ENCODE measurements around the gene METAP1D. TPM values are rescaled to one million over a fixed set of nuclear protein-coding genes. Genes with fewer than 3 reads are reported as not detected.

The METAP1D gene
- total and polyA plus RNA-seq, 7 donors, result 6.3 to 12.4 (median 10.0) TPM

DNA sequence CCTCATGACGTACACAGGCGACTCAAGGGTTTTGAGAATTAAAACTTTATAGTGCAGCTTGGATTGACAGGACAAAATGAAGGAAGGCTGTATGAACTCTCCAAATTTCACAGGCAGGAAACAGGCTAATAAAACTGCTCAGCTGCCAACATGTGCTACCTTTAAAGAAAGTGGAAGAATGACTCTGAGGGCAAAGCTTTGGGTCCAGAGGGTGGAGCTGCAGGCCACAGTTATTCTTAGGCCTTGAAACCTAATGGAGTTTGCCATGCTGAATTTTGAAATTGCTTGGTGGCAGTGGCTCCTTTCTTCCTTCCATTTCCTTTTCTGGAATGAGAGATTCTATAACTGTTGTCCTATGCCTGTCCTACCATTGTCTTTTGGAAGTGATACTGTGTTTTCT, 42.7 kb upstream of the METAP1D start:
- DNase-seq (no peak), ATAC-seq (no peak)
- Histone ChIP-seq H3K4me3 (no peak overlapping the region), H3K27ac (peak overlapping the region; percentile 39), H3K27me3 (ENCODE audit: insufficient read depth in 3 of 3, low read length in 2 of 3) (no peaks in the 10 kb centered on the region), H3K9me3 (no peaks in the 10 kb centered on the region), H3K36me3 (ENCODE audit: insufficient read depth in 1 of 2, low read depth in 1 of 2) (peaks cover 0 to 2% of the 10 kb centered on the region in 2 donors), H3K4me1 (peaks cover 55% of the 10 kb centered on the region)
- intact Hi-C loops (cut with DNase I), result no loop called here
- no peak for TF ChIP-seq CTCF (IDR thresholded peaks at IDR 0.05)
- 93 to 100% (median 98%) methylated on average over 2 of the region's 2 CpGs for WGBS, 3 donors

DNA sequence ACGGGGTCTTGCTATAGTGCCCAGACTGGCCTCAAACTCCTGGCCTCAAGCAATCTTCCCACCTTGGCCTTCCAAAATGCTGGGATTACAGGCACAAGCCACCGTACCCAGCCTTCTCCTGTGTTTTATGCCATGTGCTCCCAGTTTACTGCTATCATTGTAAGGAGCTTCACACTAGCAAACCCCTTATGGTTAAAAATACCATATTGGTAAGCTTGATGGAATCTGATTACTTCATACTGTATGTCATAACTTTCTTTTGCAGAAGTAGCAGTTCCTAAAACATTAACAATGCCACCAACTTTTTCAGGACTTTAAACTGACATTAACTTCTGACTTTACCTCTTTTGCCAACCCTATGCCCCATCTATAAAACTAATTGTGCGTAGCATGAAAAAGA, 41.3 kb upstream of the METAP1D start:
- Histone ChIP-seq H3K36me3 (ENCODE audit: insufficient read depth in 1 of 2, low read depth in 1 of 2) (peaks cover 0 to 2% of the 10 kb centered on the region in 2 donors), H3K9me3 (no peaks in the 10 kb centered on the region), H3K4me3 (no peak overlapping the region), H3K27me3 (ENCODE audit: insufficient read depth in 3 of 3, low read length in 2 of 3) (no peaks in the 10 kb centered on the region), H3K27ac (peak overlapping the region; percentile 72), H3K4me1 (peaks cover 42% of the 10 kb centered on the region)
- intact Hi-C loops (cut with DNase I), result no loop called here
- 74 to 81% (median 74%) methylated on average over 3 of the region's 3 CpGs for WGBS, 3 donors
- TF ChIP-seq CTCF (IDR thresholded peaks at IDR 0.05), result no peak
- ATAC-seq (peak; percentile 66 to 83 (median 81)), DNase-seq (no peak)

GRCh38 chr2:171959998-171960397, 39.8 kb upstream of the METAP1D start:
- 33 to 62% (median 44%) methylated on average over 2 of the region's 2 CpGs for WGBS, 3 donors
- H3K36me3 ChIP-seq (ENCODE audit: insufficient read depth in 1 of 2, low read depth in 1 of 2), result peaks cover 0 to 2% of the 10 kb centered on the region in 2 donors
- TF ChIP-seq CTCF (IDR thresholded peaks at IDR 0.05), result no peak
- peak overlapping the region; percentile 23 for H3K4me3 ChIP-seq
- H3K9me3 ChIP-seq, result no peaks in the 10 kb centered on the region
- H3K27me3 ChIP-seq (ENCODE audit: insufficient read depth in 3 of 3, low read length in 2 of 3), result no peaks in the 10 kb centered on the region
- ATAC-seq (peak in 3 of 4 donors; percentile 53 to 75 (median 62)), DNase-seq (no peak)
- H3K4me1 ChIP-seq, result peaks cover 36% of the 10 kb centered on the region
- peak overlapping the region; percentile 72 for H3K27ac ChIP-seq
- intact Hi-C loops (cut with DNase I), result no loop called here

DNA sequence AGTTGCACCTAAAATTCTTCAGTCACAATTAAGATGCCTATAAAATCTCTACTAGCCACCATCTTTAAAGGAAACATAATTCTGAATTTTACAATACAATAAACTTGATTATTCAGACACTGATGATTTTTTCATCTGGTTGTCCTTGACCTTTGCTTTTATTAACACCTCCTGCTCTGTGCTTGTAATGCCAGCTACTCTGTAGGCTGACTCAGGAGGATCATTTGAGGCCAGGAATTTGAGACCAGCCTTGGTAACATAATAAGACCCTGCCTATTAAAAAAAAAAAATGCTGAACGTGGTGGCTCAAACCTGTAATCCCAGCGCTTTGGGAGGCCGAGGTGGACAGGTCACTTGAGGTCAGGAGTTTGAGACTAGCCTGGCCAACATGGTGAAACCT, 39.2 kb upstream of the METAP1D start:
- H3K27ac ChIP-seq, result no peak overlapping the region
- intact Hi-C loops (cut with DNase I), result no loop called here
- no peak for TF ChIP-seq CTCF (IDR thresholded peaks at IDR 0.05)
- DNase-seq (no peak), ATAC-seq (peak; percentile 39 to 75 (median 60))
- H3K4me1 ChIP-seq, result peaks cover 34% of the 10 kb centered on the region
- no peak overlapping the region for H3K4me3 ChIP-seq
- H3K36me3 ChIP-seq (ENCODE audit: insufficient read depth in 1 of 2, low read depth in 1 of 2), result peaks cover 2 to 4% of the 10 kb centered on the region in 2 donors
- 30 to 46% (median 30%) methylated on average over 3 of the region's 3 CpGs for WGBS, 3 donors
- no peaks in the 10 kb centered on the region for H3K9me3 ChIP-seq
- H3K27me3 ChIP-seq (ENCODE audit: insufficient read depth in 3 of 3, low read length in 2 of 3), result no peaks in the 10 kb centered on the region

DNA sequence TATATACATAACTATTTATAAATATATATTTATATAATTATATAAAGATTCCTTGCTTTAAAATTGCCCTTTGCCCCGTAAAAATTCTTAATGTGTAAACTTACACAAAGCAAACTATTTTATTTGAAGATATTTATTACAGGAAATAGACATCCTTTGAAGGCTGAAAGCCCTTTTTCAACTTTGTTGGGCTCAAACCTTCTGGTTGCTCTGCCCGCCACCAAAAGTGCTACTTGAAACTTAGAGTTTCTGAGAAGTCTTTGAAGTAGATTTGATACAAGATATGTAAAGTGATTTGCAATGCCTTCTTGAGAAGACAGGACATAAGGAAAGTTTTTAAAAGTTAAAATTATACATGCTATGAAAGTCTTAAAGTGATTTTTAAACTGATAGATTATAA, 36.6 kb upstream of the METAP1D start:
- Histone ChIP-seq H3K27ac (no peak overlapping the region), H3K4me3 (no peak overlapping the region), H3K4me1 (peaks cover 23% of the 10 kb centered on the region), H3K27me3 (ENCODE audit: insufficient read depth in 3 of 3, low read length in 2 of 3) (no peaks in the 10 kb centered on the region), H3K36me3 (ENCODE audit: insufficient read depth in 1 of 2, low read depth in 1 of 2) (peaks cover 0 to 30% of the 10 kb centered on the region in 2 donors), H3K9me3 (no peaks in the 10 kb centered on the region)
- ATAC-seq, result no peak
- TF ChIP-seq CTCF (IDR thresholded peaks at IDR 0.05), result no peak
- no peak for DNase-seq
- 91 to 94% (median 93%) methylated on average over 2 of the region's 2 CpGs for WGBS, 3 donors
- intact Hi-C loops (cut with DNase I), result no loop called here
